Measurements from ENCODE around the gene PPFIA1. TPM values are rescaled to one million over a fixed set of nuclear protein-coding genes. Genes with fewer than 3 reads are reported as not detected.

The PPFIA1 gene
- total and polyA plus RNA-seq, 2 of the 13 experiments (the other 11 are each of a cell fraction or from before 2014, with no cell fraction given): 29.9 to 45.2 TPM

DNA sequence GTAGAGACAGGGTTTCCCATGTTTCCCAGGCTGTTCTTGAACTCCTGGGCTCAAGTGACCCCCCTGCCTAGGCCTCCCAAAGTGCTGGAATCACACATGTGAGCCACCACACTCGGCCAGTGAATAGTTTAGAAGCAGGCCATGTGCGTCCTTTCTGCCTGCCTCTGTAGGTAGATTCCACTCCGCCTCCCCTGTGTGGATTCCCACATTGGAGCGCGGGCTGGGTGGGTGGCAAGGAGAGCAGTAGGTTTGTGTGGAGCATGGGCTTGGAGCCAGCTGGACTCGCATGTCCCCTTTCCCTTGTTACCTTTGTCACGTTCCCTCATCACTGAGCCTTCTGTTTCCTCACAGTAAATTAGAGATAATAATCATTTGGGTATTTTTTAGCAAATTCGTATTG is 21.7 kb downstream of the PPFIA1 start:
- BruUV-seq (replicated peaks): no TSS peak
- H4K20me1 ChIP-seq (ENCODE audit: insufficient read depth, low read length): no peaks in the 10 kb centered on the region
- FAIRE-seq (no peak), DNase-seq (ENCODE audit: low spot score) (no peak), ATAC-seq (no peak)
- peaks cover 5% of the 10 kb centered on the region; the same call in 1 of the 2 replicates for H3K4me1 ChIP-seq (ENCODE audit: insufficient read depth, low read length)
- intact Hi-C loops (cut with micrococcal nuclease; ENCODE audit: unreplicated experiment): no loop called here
- in situ Hi-C loops (cut with HindIII; ENCODE audit: extremely low pct_ligation_motif_present, low pct_unique_long_range_greater_than_20kb): no loop called here
- CTCF ChIA-PET (ENCODE audit: low intra/inter-chr PET ratio, low total read pairs): no interaction called here
- no peak overlapping the region for H3K27ac ChIP-seq (ENCODE audit: extremely low read length, insufficient read depth, low read length)
- peaks cover under 1% of the 10 kb centered on the region for H3K79me2 ChIP-seq (ENCODE audit: insufficient read depth, low read length)
- POLR2A ChIA-PET: no interaction called here
- H3K9me3 ChIP-seq (ENCODE audit: low read length): no peaks in the 10 kb centered on the region
- no peak overlapping the region for H3K9ac ChIP-seq (ENCODE audit: insufficient read depth, low read depth, low read length)
- no peak overlapping the region for H3K4me3 ChIP-seq (replicated peaks in 1 of 3; ENCODE audit: insufficient read depth in 1 of 3, low read depth in 2 of 3, low read length in 3 of 3)
- H3K36me3 ChIP-seq (replicated peaks in 1 of 2; ENCODE audit: control insufficient read depth in 1 of 2, insufficient read depth in 2 of 2, low read length in 2 of 2): peaks cover 4 to 43% of the 10 kb centered on the region in 2 experiments; a peak in 4 of 5 replicates
- no peak for TF ChIP-seq ZBTB3 (CRISPR knock-in tag; IDR thresholded peaks at IDR 0.05; ENCODE audit: borderline replicate concordance, low read depth)
- no peak for TF ChIP-seq ZNF737 (CRISPR knock-in tag; IDR thresholded peaks at IDR 0.05; ENCODE audit: borderline replicate concordance)
- no peak for TF ChIP-seq ZFP62 (CRISPR knock-in tag; IDR thresholded peaks at IDR 0.05)
- no peak for TF ChIP-seq ZNF292 (CRISPR knock-in tag; IDR thresholded peaks at IDR 0.05; ENCODE audit: borderline replicate concordance, low read depth)
- no peak for TF ChIP-seq CBFB (CRISPR knock-in tag; IDR thresholded peaks at IDR 0.05)
- no peak for TF ChIP-seq CTCF (CRISPR knock-in tag; IDR thresholded peaks at IDR 0.05)
- TF ChIP-seq MAF1 (CRISPR knock-in tag; IDR thresholded peaks at IDR 0.05; ENCODE audit: borderline replicate concordance): no peak
- TF ChIP-seq ZNF263 (CRISPR knock-in tag; IDR thresholded peaks at IDR 0.05): no peak
- TF ChIP-seq ZNF790 (CRISPR knock-in tag; IDR thresholded peaks at IDR 0.05; ENCODE audit: borderline replicate concordance): no peak
- no peak for TF ChIP-seq ZNF7 (CRISPR knock-in tag; IDR thresholded peaks at IDR 0.05)
- TF ChIP-seq GTF2F1 (IDR thresholded peaks at IDR 0.05; ENCODE audit: low read length): no peak
- no peak for TF ChIP-seq ZMYM2 (CRISPR knock-in tag; IDR thresholded peaks at IDR 0.05)
- TF ChIP-seq ZNF713 (CRISPR knock-in tag; IDR thresholded peaks at IDR 0.05): no peak
- no peak for TF ChIP-seq ZNF124 (CRISPR knock-in tag; IDR thresholded peaks at IDR 0.05)
- TF ChIP-seq, protein P1, sequence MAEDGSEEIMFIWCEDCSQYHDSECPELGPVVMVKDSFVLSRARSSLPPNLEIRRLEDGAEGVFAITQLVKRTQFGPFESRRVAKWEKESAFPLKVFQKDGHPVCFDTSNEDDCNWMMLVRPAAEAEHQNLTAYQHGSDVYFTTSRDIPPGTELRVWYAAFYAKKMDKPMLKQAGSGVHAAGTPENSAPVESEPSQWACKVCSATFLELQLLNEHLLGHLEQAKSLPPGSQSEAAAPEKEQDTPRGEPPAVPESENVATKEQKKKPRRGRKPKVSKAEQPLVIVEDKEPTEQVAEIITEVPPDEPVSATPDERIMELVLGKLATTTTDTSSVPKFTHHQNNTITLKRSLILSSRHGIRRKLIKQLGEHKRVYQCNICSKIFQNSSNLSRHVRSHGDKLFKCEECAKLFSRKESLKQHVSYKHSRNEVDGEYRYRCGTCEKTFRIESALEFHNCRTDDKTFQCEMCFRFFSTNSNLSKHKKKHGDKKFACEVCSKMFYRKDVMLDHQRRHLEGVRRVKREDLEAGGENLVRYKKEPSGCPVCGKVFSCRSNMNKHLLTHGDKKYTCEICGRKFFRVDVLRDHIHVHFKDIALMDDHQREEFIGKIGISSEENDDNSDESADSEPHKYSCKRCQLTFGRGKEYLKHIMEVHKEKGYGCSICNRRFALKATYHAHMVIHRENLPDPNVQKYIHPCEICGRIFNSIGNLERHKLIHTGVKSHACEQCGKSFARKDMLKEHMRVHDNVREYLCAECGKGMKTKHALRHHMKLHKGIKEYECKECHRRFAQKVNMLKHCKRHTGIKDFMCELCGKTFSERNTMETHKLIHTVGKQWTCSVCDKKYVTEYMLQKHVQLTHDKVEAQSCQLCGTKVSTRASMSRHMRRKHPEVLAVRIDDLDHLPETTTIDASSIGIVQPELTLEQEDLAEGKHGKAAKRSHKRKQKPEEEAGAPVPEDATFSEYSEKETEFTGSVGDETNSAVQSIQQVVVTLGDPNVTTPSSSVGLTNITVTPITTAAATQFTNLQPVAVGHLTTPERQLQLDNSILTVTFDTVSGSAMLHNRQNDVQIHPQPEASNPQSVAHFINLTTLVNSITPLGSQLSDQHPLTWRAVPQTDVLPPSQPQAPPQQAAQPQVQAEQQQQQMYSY (CRISPR knock-in tag; IDR thresholded peaks at IDR 0.05): no peak
- no peak for TF ChIP-seq KLF13 (CRISPR knock-in tag; IDR thresholded peaks at IDR 0.05)
- no peak overlapping the region for H3K4me2 ChIP-seq (ENCODE audit: low read depth, low read length)
- H2AFZ ChIP-seq (ENCODE audit: low read length): no peak overlapping the region
- no peaks in the 10 kb centered on the region for H3K27me3 ChIP-seq (ENCODE audit: control insufficient read depth in 1 of 2, insufficient read depth in 2 of 2, low read length in 2 of 2)
- WGBS (ENCODE audit: low lambda C conversion rate): 95% methylated on average over 8 of the region's 8 CpGs

Measured in HepG2 (cell line).